ENCODE data around the gene HRH1.

GRCh38 chr3:11310258-11310657 lies 156.0 kb downstream of the HRH1 start:
- no peak for TF ChIP-seq POLR2AphosphoS5 (IDR thresholded peaks at IDR 0.05; ENCODE audit: low read depth, low read length)
- no peak for TF ChIP-seq POLR2A (IDR thresholded peaks at IDR 0.05; ENCODE audit: low read depth, low read length)
- TF ChIP-seq TAF1 (IDR thresholded peaks at IDR 0.05; ENCODE audit: low read depth, low read length), result no peak
- TF ChIP-seq SPI1 (IDR thresholded peaks at IDR 0.05; ENCODE audit: low read depth, low read length), result no peak
